Peyer's patch (tissue), 4 donors: ENCODE results near the gene FGF22. TPM values are rescaled to one million over a fixed set of nuclear protein-coding genes. Genes with fewer than 3 reads are reported as not detected.
"Not testable (repeated sequence)": the region's sequence is repeated elsewhere in the genome, so short reads cannot be mapped to it uniquely, and the experiment has no call there.

Experiments
- DNase-seq, 3 donors: peaks; one replicate each; pipeline ENCODE4 v3.0.0-alpha.2; 2017 to 2019
- H3K27ac ChIP-seq, 4 donors: fragments of 200-600 bp; sonication (generic); one replicate each; pipeline ENCODE4 v1.5.1; 2016 to 2019
- H3K27me3 ChIP-seq, 2 donors: fragments of 200-600 bp; sonication (generic); one replicate each; pipeline ENCODE4 v1.5.1; 2019
- H3K36me3 ChIP-seq, 3 donors: fragments of 200-600 bp; sonication (generic); one replicate each; pipeline ENCODE4 v1.5.1; 2016 to 2019
- H3K4me1 ChIP-seq, 4 donors: fragments of 200-600 bp; sonication (generic); one replicate each; pipeline ENCODE4 v1.5.1; 2016 to 2019
- H3K4me3 ChIP-seq, 4 donors: fragments of 200-600 bp; sonication (generic); 1 replicate in 3 of 4; 2 replicates in 1 of 4; pipeline ENCODE4 v1.5.1; 2016 to 2019; ENCODE audit warnings: mild to moderate bottlenecking in 1 of 4
- H3K9me3 ChIP-seq, 4 donors: fragments of 200-600 bp; sonication (generic); one replicate each; pipeline ENCODE4 v1.5.1; 2016 to 2019; ENCODE audit warnings: mild to moderate bottlenecking in 1 of 4
- POLR2A ChIP-seq, 2 donors: fragments of 450-650 bp; IDR thresholded peaks; one replicate each; pipeline ENCODE4 v1.5.1; 2017; ENCODE audit warnings: antibody characterized with exemption in 2 of 2, mild to moderate bottlenecking in 2 of 2, moderate library complexity in 2 of 2
- total RNA-seq, 4 donors: library from RNA; depleted of rRNA; stranded (reverse); fragments of >200 nt; gene quantifications; one replicate each; pipeline ENCODE4 v1.1.0, GENCODE V29; 2016
- TF ChIP-seq, protein P1 (sequence below), 6 experiments: fragments of 450-650 bp in 4 of 6; fragments of 200-600 bp in 2 of 6; sonication (generic) in 1 of 6; IDR thresholded peaks; one replicate each; pipeline ENCODE4 v1.5.1; 2017 to 2019; ENCODE audit warnings: antibody characterized with exemption in 6 of 6, mild to moderate bottlenecking in 3 of 6, moderate library complexity in 1 of 6

Gene FGF22
- total RNA-seq, 4 donors from 2014 or later = not detected

DNA sequence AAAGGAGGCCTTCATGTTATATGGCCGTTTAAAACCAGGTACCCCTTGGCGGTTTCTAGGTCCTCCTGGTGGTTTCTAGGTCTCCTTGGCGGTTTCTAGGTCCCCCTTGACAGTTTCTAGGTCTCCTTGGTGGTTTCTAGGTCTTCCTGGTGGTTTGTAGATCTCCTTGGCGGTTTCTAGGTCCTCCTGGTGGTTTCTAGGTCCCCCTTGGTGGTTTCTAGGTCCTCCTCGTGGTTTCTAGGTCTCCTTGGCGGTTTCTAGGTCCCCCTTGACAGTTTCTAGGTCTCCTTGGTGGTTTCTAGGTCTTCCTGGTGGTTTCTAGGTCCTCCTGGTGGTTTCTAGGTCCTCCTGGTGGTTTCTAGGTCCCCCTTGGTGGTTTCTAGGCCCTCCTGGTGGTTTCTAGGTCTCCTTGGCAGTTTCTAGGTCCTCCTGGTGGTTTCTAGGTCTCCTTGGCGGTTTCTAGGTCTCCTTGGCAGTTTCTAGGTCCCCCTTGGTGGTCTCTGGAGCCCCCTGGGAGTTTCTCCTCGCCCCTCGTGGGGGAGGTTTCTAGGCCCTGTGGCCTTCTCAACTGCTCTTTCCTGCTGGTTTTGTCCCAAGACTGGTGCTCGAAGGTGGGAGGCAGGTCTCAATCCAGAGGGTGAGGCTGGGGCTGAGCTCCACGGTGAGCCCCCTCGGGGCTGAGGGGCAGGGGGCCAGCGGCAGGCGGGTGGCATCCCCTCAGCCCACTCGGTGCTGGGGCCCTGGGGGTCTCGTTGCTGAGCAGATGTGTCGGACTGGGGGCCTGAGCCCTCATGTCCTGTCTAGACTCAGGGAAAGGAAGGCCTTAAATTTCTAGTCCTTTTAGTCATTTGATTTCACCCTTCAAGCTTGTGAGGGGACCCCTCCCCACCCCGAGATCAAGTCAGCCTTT is 42.0 kb upstream of the FGF22 start:
- Histone ChIP-seq H3K4me1 (no peaks in the 10 kb centered on the region), H3K36me3 (no peaks in the 10 kb centered on the region), H3K27ac (no peak overlapping the region), H3K9me3 (peaks cover 0 to 3% (median 0%) of the 10 kb centered on the region in 4 donors), H3K4me3 (no peak overlapping the region), H3K27me3 (no peaks in the 10 kb centered on the region)
- TF ChIP-seq, protein P1, sequence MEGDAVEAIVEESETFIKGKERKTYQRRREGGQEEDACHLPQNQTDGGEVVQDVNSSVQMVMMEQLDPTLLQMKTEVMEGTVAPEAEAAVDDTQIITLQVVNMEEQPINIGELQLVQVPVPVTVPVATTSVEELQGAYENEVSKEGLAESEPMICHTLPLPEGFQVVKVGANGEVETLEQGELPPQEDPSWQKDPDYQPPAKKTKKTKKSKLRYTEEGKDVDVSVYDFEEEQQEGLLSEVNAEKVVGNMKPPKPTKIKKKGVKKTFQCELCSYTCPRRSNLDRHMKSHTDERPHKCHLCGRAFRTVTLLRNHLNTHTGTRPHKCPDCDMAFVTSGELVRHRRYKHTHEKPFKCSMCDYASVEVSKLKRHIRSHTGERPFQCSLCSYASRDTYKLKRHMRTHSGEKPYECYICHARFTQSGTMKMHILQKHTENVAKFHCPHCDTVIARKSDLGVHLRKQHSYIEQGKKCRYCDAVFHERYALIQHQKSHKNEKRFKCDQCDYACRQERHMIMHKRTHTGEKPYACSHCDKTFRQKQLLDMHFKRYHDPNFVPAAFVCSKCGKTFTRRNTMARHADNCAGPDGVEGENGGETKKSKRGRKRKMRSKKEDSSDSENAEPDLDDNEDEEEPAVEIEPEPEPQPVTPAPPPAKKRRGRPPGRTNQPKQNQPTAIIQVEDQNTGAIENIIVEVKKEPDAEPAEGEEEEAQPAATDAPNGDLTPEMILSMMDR (IDR thresholded peaks at IDR 0.05) = no peak
- no peak for TF ChIP-seq POLR2A (IDR thresholded peaks at IDR 0.05)
- DNase-seq = no peak

DNA sequence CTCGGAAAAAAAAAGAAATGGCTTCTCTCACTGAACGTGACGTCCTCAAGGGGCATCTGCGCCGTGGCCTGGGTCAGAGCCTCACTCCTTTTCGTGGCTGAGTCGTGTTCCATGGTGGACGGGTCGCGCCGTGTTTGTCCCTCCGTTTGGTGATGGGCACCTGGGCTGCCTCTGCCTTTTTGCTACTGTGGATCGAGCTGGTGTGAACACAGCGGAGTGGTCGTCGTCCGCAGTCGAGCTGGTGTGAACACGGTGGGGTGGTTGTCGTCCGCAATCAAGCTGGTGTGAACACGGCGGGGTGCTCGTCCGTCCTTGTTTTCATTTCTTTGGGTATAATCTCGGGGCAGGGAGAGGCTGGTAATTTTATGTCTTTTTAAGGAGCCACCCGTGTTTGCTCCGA is 38.4 kb upstream of the FGF22 start:
- TF ChIP-seq, protein P1 (IDR thresholded peaks at IDR 0.05) = no peak
- TF ChIP-seq POLR2A (IDR thresholded peaks at IDR 0.05) = no peak
- Histone ChIP-seq H3K4me3 (no peak overlapping the region), H3K4me1 (no peaks in the 10 kb centered on the region), H3K36me3 (no peaks in the 10 kb centered on the region), H3K9me3 (peaks cover 0 to 3% (median 0%) of the 10 kb centered on the region in 4 donors), H3K27ac (no peak overlapping the region), H3K27me3 (no peaks in the 10 kb centered on the region)
- no peak for DNase-seq

DNA sequence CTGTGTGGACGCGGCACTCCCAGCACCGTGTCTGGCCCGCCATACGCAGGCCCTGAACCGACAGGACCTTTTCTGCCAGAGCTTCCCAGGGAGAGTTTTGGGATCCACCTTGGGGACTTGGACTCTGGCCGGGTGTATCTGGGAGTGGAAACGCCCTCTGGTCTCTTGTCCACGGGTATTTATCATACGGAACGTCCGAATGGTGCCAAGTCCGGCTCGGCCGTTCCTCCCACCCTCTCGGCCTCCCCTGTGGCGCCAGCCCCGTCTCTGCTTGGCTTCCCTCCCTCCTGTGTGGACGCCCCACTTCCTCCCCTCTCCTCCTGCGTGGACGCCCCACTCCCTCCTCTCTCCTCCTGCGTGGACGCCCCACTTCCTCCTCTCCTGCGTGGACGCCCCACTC is 37.9 kb upstream of the FGF22 start:
- Histone ChIP-seq H3K36me3 (no peaks in the 10 kb centered on the region), H3K27me3 (no peaks in the 10 kb centered on the region), H3K4me3 (no peak overlapping the region), H3K27ac (no peak overlapping the region), H3K9me3 (peaks cover 0 to 3% (median 0%) of the 10 kb centered on the region in 4 donors), H3K4me1 (no peaks in the 10 kb centered on the region)
- no peak for TF ChIP-seq POLR2A (IDR thresholded peaks at IDR 0.05)
- TF ChIP-seq, protein P1 (IDR thresholded peaks at IDR 0.05) = no peak
- no peak for DNase-seq

DNA sequence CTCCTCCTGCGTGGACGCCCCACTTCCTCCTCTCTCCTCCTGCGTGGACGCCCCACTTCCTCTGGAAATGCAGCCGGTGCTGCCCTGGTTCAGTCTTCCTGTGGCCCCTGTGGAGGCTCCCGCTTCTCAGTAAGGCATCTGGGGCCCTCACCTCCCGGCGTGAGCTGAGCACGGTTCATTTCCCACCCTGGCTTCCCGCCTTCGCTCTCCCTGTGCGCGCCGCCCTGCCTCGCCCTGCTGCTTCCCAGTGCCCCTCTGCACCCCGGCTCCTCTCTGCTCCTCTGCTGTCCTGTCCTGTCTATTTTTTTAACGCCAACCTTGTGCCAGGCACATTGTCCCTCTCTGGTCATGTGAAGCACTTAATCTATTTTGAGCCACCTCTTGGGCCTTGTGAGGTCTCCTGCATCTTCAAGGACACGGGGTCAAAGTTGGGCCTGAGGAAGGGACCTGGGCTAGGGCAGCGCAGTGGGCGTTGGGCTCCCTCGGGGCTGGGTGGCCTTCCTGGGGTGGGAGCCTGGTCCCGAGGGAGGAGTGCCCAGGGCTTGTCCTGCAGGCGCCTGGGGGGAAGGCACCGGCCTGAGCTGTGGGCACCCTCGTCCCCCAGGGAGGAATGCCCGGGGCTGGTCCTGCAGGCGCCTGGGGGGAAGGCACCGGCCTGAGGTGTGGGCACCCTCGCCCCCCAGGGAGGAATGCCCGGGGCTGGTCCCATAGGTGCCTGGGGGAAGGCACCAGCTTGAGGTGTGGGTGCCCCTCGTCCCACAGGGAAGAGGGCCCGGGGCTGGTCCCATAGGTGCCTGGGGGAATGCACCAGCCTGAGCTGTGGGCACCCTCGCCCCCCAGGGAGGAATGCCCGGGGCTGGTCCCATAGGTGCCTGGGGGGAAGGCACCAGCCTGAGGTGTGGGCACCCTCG is 37.0 kb upstream of the FGF22 start:
- Histone ChIP-seq H3K4me1 (no peaks in the 10 kb centered on the region), H3K9me3 (no peaks in the 10 kb centered on the region), H3K27me3 (no peaks in the 10 kb centered on the region), H3K36me3 (no peaks in the 10 kb centered on the region), H3K4me3 (no peak overlapping the region), H3K27ac (no peak overlapping the region)
- no peak for TF ChIP-seq POLR2A (IDR thresholded peaks at IDR 0.05)
- no peak for DNase-seq

DNA sequence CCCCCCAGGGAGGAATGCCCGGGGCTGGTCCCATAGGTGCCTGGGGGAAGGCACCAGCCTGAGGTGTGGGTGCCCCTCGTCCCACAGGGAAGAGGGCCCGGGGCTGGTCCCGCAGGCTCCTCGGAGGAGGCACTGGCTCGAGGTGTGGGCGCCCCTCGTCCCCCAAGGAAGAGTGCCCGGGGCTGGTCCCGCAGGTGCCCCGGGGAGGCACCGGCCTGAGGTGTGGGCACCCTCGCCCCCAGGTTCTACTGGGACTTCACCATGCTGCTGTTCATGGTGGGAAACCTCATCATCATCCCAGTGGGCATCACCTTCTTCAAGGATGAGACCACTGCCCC is 36.4 kb upstream of the FGF22 start:
- H3K4me1 ChIP-seq, H3K27me3 ChIP-seq, H3K36me3 ChIP-seq, H3K27ac ChIP-seq, H3K9me3 ChIP-seq, DNase-seq, H3K4me3 ChIP-seq: not testable (repeated sequence)

DNA sequence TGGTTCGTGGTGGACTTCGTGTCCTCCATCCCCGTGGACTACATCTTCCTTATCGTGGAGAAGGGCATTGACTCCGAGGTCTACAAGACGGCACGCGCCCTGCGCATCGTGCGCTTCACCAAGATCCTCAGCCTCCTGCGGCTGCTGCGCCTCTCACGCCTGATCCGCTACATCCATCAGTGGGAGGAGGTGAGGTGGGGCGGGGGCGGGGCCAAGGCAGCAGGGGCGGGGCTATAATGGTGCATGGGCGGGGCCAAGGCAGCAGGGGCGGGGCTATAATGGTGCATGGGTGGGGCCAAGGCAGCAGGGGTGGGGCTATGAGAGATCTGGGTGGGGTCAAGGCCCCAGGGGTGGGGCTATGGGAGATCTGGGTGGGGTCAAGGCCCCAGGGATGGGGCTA is 35.9 kb upstream of the FGF22 start:
- DNase-seq, H3K27me3 ChIP-seq, H3K36me3 ChIP-seq, H3K4me1 ChIP-seq, H3K27ac ChIP-seq, H3K9me3 ChIP-seq, H3K4me3 ChIP-seq: not testable (repeated sequence)

DNA sequence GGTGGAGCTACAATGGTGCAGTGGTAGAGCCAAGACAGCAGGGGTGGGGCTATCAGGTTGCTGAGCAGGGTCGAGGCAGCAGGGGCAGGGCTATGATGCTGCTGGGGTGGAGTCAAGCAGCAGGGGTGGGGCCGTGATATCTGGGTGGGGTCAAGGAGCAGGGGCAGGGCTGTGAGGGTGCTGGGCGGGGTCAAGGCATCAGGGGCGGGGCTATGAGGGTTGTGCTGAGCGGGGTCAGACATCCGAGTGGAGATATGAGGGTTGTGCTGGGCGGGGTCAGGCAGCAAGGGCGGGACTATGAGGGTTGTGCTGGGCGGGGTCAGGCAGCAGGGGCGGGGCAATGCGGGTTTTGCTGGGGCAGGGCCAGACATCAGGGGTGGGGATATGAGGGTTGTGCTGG is 35.3 kb upstream of the FGF22 start:
- no peak for TF ChIP-seq POLR2A (IDR thresholded peaks at IDR 0.05)
- Histone ChIP-seq H3K9me3 (no peaks in the 10 kb centered on the region), H3K27me3 (no peaks in the 10 kb centered on the region), H3K4me3 (no peak overlapping the region), H3K36me3 (no peaks in the 10 kb centered on the region), H3K4me1 (peaks cover 0 to 5% (median 0%) of the 10 kb centered on the region in 4 donors), H3K27ac (no peak overlapping the region)
- DNase-seq = no peak

DNA sequence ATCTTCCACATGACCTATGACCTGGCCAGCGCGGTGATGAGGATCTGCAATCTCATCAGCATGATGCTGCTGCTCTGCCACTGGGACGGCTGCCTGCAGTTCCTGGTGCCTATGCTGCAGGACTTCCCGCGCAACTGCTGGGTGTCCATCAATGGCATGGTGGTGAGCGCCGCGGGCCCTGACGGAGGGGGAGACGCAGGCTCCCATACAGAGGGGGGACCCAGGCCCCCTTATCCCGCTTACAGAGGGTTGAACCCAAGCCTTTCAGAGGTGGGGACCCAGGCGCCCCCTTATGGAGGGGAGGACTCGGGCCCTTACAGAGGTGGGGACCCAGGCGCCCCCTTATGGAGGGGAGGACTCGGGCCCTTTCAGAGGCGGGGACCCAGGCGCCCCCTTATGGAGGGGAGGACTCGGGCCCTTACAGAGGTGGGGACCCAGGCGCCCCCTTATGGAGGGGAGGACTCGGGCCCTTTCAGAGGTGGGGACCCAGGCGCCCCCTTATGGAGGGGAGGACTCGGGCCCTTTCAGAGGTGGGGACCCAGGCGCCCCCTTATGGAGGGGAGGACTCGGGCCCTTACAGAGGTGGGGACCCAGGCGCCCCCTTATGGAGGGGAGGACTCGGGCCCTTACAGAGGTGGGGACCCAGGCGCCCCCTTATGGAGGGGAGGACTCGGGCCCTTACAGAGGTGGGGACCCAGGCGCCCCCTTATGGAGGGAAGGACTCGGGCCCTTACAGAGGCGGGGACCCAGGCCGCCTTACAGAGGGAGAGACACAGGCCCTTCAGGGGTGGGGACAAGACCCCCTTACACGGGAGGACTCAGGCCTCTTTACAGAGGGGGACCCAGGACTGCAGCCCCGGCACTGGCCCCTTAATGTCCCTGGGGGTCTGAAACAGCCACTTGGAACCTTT is 34.4 kb upstream of the FGF22 start:
- not testable (repeated sequence) for H3K36me3 ChIP-seq, H3K4me1 ChIP-seq, DNase-seq, H3K4me3 ChIP-seq, H3K9me3 ChIP-seq, H3K27me3 ChIP-seq, H3K27ac ChIP-seq
